GM12878 (cell line): ENCODE results near the gene AGPAT4. TPM values are rescaled to one million over a fixed set of nuclear protein-coding genes. Genes with fewer than 3 reads are reported as not detected.
"Not testable (repeated sequence)": the region's sequence is repeated elsewhere in the genome, so short reads cannot be mapped to it uniquely, and the experiment has no call there.

Experiments used
- ATAC-seq: fragments of 200-7000 bp; cut with Tn5 transposase; 3 replicates; pipeline ENCODE4 v1.9.1; 2020; ENCODE audit warnings: mild to moderate bottlenecking, moderate library complexity
- BruUV-seq: library from RNA; stranded (reverse); fragments of 400-500 nt; replicated peaks from 2 replicates; lab custom pipeline; 2021; lab: Mats Ljungman, UMichigan
- CTCF ChIA-PET: fragments of 300-600 bp; sonication (Branson Sonifier 250); formaldehyde crosslinking; extraction: SDS; loops from one replicate; lab custom pipeline; 2021; ENCODE audit warnings: inconsistent platforms; lab: Yijun Ruan, JAX
- POLR2A ChIA-PET: fragments of 350-600 bp; formaldehyde crosslinking; extraction: SDS; loops from one replicate; lab custom pipeline; 2021; ENCODE audit warnings: inconsistent platforms; lab: Charles Lee
- RAD21 ChIA-PET: fragments of 300-600 bp; sonication (Branson Sonifier 250); formaldehyde crosslinking; loops from one replicate; lab custom pipeline; 2023; ENCODE audit warnings: antibody characterized with exemption; ENCODE audit not compliant: unreplicated experiment; lab: Charles Lee
- SMC1A ChIA-PET: fragments of 300-600 bp; sonication (Branson Sonifier 250); formaldehyde crosslinking; loops from one replicate; lab custom pipeline; 2023; ENCODE audit not compliant: unreplicated experiment, uncharacterized antibody; lab: Charles Lee
- DNase-seq: peaks from one replicate; pipeline ENCODE4 v3.0.0-alpha.2; 2011; ENCODE audit warnings: low read depth, low spot score
- FAIRE-seq: peaks from 3 replicates; lab custom pipeline; 2011; peaks lifted over from hg19 to GRCh38; lab: Jason Lieb, UNC
- H2AFZ ChIP-seq: 2 replicates; pipeline ENCODE4 v1.6.0; 2011; ENCODE audit warnings: low read depth, low read length, control low read depth; ENCODE audit not compliant: control insufficient read depth
- H3K27ac ChIP-seq: 2 replicates; pipeline ENCODE4 v1.5.1; 2011; ENCODE audit warnings: control low read depth; ENCODE audit not compliant: control insufficient read depth, insufficient read depth
- H3K27me3 ChIP-seq, 2 experiments: replicated peaks in 1 of 2; 2 replicates each; pipeline versions ENCODE4 v1.6.0 to v1.6.1; 2011; ENCODE audit warnings: low read length in 1 of 2; ENCODE audit not compliant: control insufficient read depth in 2 of 2, insufficient read depth in 2 of 2
- H3K36me3 ChIP-seq, 2 experiments: 2 replicates each; pipeline ENCODE4 v1.5.1; 2011; ENCODE audit warnings: low read length in 1 of 2; ENCODE audit not compliant: control insufficient read depth in 2 of 2, insufficient read depth in 2 of 2
- H3K4me1 ChIP-seq: 2 replicates; pipeline ENCODE4 v1.6.1; 2011; ENCODE audit warnings: mild to moderate bottlenecking, low read length, moderate library complexity, mixed read lengths; ENCODE audit not compliant: control insufficient read depth, insufficient read depth
- H3K4me2 ChIP-seq: 2 replicates; pipeline ENCODE4 v1.6.0; 2011; ENCODE audit warnings: control low read depth; ENCODE audit not compliant: control insufficient read depth, insufficient read depth
- H3K4me3 ChIP-seq: fragments of 200-600 bp; sonication (generic); 2 replicates; pipeline ENCODE4 v1.5.1; 2016
- H3K79me2 ChIP-seq: 2 replicates; pipeline ENCODE4 v1.6.0; 2011; ENCODE audit warnings: low read length; ENCODE audit not compliant: control insufficient read depth, insufficient read depth
- H3K9ac ChIP-seq: 2 replicates; pipeline ENCODE4 v1.8.0; 2011; ENCODE audit warnings: low read length, control low read depth, mixed read lengths; ENCODE audit not compliant: control insufficient read depth, insufficient read depth
- H3K9me3 ChIP-seq: replicated peaks from 3 replicates; pipeline ENCODE4 v1.5.1; 2011; ENCODE audit warnings: mild to moderate bottlenecking, low read length; ENCODE audit not compliant: control insufficient read depth, insufficient read depth
- H4K20me1 ChIP-seq: 2 replicates; pipeline ENCODE4 v1.6.0; 2011; ENCODE audit not compliant: control insufficient read depth, insufficient read depth
- ASH2L ChIP-seq: fragments of 300-600, 200-600 bp; sonication (generic); IDR thresholded peaks from 2 replicates; pipeline ENCODE4 v1.6.1; 2017; ENCODE audit warnings: low read depth, mild to moderate bottlenecking, borderline replicate concordance
- ATF7 ChIP-seq: fragments of 450-650 bp; IDR thresholded peaks from 2 replicates; pipeline ENCODE4 v1.6.1; 2016; ENCODE audit warnings: low read depth, mild to moderate bottlenecking
- BCLAF1 ChIP-seq: fragments of 450-650 bp; IDR thresholded peaks from 2 replicates; pipeline ENCODE4 v1.6.1; 2017; ENCODE audit warnings: antibody characterized with exemption, mild to moderate bottlenecking, moderate library complexity
- CHD1 ChIP-seq: IDR thresholded peaks from 2 replicates; pipeline ENCODE4 v1.6.1; 2012; ENCODE audit warnings: low read depth, low read length, improper control_type of control experiment
- ESRRA ChIP-seq: IDR thresholded peaks from 2 replicates; pipeline ENCODE4 v1.6.1; 2012; ENCODE audit warnings: mild to moderate bottlenecking, low read length, improper control_type of control experiment
- HSF1 ChIP-seq: fragments of 150-350 bp; IDR thresholded peaks from 2 replicates; pipeline ENCODE4 v1.6.1; 2014; ENCODE audit warnings: mild to moderate bottlenecking, low read depth, low read length
- IKZF1 ChIP-seq: fragments of 450-650 bp; conservative IDR thresholded peaks from 2 replicates; pipeline ENCODE4 v1.6.1; 2017; ENCODE audit warnings: antibody characterized with exemption, mild to moderate bottlenecking
- IKZF2 ChIP-seq, 2 experiments: fragments of 450-650 bp; IDR thresholded peaks; 2 replicates each; pipeline ENCODE4 v1.6.1; 2017; ENCODE audit warnings: mild to moderate bottlenecking in 2 of 2, moderate library complexity in 2 of 2
- RB1 ChIP-seq: fragments of 450-650 bp; formaldehyde crosslinking; IDR thresholded peaks from 2 replicates; pipeline ENCODE4 v1.6.1; 2017; ENCODE audit warnings: mild to moderate bottlenecking, borderline replicate concordance
- RBBP5 ChIP-seq: fragments of 200-600 bp; sonication (generic); conservative IDR thresholded peaks from 2 replicates; pipeline ENCODE4 v1.6.1; 2016
- RUNX3 ChIP-seq: IDR thresholded peaks from 2 replicates; pipeline ENCODE4 v1.6.1; 2012; ENCODE audit warnings: low read length, inconsistent platforms
- SMAD1 ChIP-seq: fragments of 450-650 bp; IDR thresholded peaks from 2 replicates; pipeline ENCODE4 v1.6.1; 2018; ENCODE audit warnings: mild to moderate bottlenecking, low read depth; ENCODE audit not compliant: partially characterized antibody
- TAF1 ChIP-seq: IDR thresholded peaks from 2 replicates; pipeline ENCODE4 v1.6.1; 2011; ENCODE audit warnings: mild to moderate bottlenecking, low read depth, low read length, borderline replicate concordance
- USF2 ChIP-seq: IDR thresholded peaks from 2 replicates; pipeline ENCODE4 v1.6.1; 2011; ENCODE audit warnings: low read depth, low read length, improper control_type of control experiment, borderline replicate concordance
- WGBS: methylation state at CpG from one replicate; pipeline ENCODE4 v1.1.6; 2016; ENCODE audit warnings: low lambda C conversion rate; ENCODE audit not compliant: insufficient replicate concordance, insufficient coverage; ENCODE audit errors: missing lambda C conversion rate; 5-methylcytosine and 5-hydroxymethylcytosine counted together
- in situ Hi-C: fragments of 300-500 bp; cut with MboI; formaldehyde crosslinking; loops from 9 replicates; pipeline ENCODE4 v1.14.3; 2018; ENCODE audit warnings: mixed read lengths
- intact Hi-C: fragments of 100-400 bp; cut with micrococcal nuclease; formaldehyde crosslinking; loops from one replicate; pipeline ENCODE4 v1.14.2; 2022; ENCODE audit not compliant: unreplicated experiment
- polyA plus RNA-seq, 11 experiments: library from polyadenylated mRNA; depleted of rRNA in 4 of 11; unstranded in 6 of 11; stranded (reverse) in 5 of 11; fragments of >200 nt; fragmentation: Nextera tagmentation in 4 of 11; fragmentation: Illumina TruSeq in 1 of 11; extraction: Ambion mirVana in 4 of 11; extraction: Trizol in 1 of 11; gene quantifications; 1 replicate in 1 of 11; 2 replicates in 10 of 11; pipeline versions ENCODE4 v1.2.1 to v1.2.3, GENCODE V29; 2011 to 2016; ENCODE audit warnings: inconsistent platforms in 2 of 11, missing spikeins in 2 of 11, low read depth in 1 of 11
- total RNA-seq, 4 experiments: library from RNA; depleted of rRNA in 3 of 4; stranded (reverse); fragments of >200 nt in 3 of 4; fragmentation: Illumina TruSeq in 1 of 4; extraction: Trizol in 1 of 4; gene quantifications; 2 replicates each; pipeline versions ENCODE4 v1.2.1 to v1.2.3, GENCODE V29; 2013 to 2021

Gene AGPAT4
- total and polyA plus RNA-seq, 10 of the 15 experiments (the other 5 are each of a cell fraction or from before 2014, with no cell fraction given) = 0.34 to 2.2 (median 1.3) TPM

GRCh38 chr6:161181121-161181520 lies 92.7 kb downstream of the AGPAT4 start:
- POLR2A ChIA-PET = no interaction called here
- H3K9me3 ChIP-seq = no peaks in the 10 kb centered on the region; the same call in 2 of the 3 replicates
- ATAC-seq (no peak), DNase-seq (no peak), FAIRE-seq (no peak)
- in situ Hi-C loops = no loop called here
- WGBS = 38% methylated on average over 8 of the region's 8 CpGs
- no peak for TF ChIP-seq CHD1
- no peak for TF ChIP-seq BCLAF1
- TF ChIP-seq RB1 = no peak
- no peak for TF ChIP-seq RBBP5
- no peak for TF ChIP-seq SMAD1
- TF ChIP-seq ESRRA = no peak
- no peak for TF ChIP-seq IKZF1
- TF ChIP-seq USF2 = no peak
- TF ChIP-seq ASH2L = no peak
- TF ChIP-seq TAF1 = no peak
- TF ChIP-seq IKZF2 (IDR thresholded peaks at IDR 0.05) = no peak
- TF ChIP-seq RUNX3 = no peak
- TF ChIP-seq ATF7 = no peak
- TF ChIP-seq HSF1 = no peak
- RAD21 ChIA-PET = interaction anchor here (0.7 kb wide), 1 partner anchor 93 kb away, joined by 4 read pairs; the partner anchor contains the start of gene AGPAT4
- intact Hi-C loops = no loop called here
- no peaks in the 10 kb centered on the region for H4K20me1 ChIP-seq
- CTCF ChIA-PET = no interaction called here
- no peak overlapping the region for H3K27ac ChIP-seq
- H3K4me3 ChIP-seq = no peak overlapping the region
- no peak overlapping the region for H3K4me2 ChIP-seq
- H3K27me3 ChIP-seq = no peaks in the 10 kb centered on the region
- H3K36me3 ChIP-seq = no peaks in the 10 kb centered on the region
- H2AFZ ChIP-seq = no peak overlapping the region
- H3K4me1 ChIP-seq = no peaks in the 10 kb centered on the region
- no peak overlapping the region for H3K9ac ChIP-seq
- H3K79me2 ChIP-seq = no peaks in the 10 kb centered on the region
- SMC1A ChIA-PET = no interaction called here
- BruUV-seq = no TSS peak

GRCh38 chr6:161178155-161178554 lies 95.7 kb downstream of the AGPAT4 start:
- H3K9ac ChIP-seq, H3K4me1 ChIP-seq, FAIRE-seq, SMC1A ChIA-PET, in situ Hi-C loops, DNase-seq, intact Hi-C loops, H3K9me3 ChIP-seq, POLR2A ChIA-PET, H3K36me3 ChIP-seq, CTCF ChIA-PET, H3K27ac ChIP-seq, BruUV-seq, H4K20me1 ChIP-seq, H3K4me2 ChIP-seq, H2AFZ ChIP-seq, RAD21 ChIA-PET, ATAC-seq, H3K4me3 ChIP-seq, H3K79me2 ChIP-seq, H3K27me3 ChIP-seq: not testable (repeated sequence)
- 74% methylated on average over 14 of the region's 14 CpGs for WGBS
